PC-9 (cell line): ENCODE results near the gene TEC. TPM values are rescaled to one million over a fixed set of nuclear protein-coding genes. Genes with fewer than 3 reads are reported as not detected.

Source experiments
- BruUV-seq: library from RNA; stranded (reverse); fragments of 400-500 nt; replicated peaks from 2 replicates; lab custom pipeline; 2021; lab: Mats Ljungman, UMichigan
- CTCF ChIA-PET: fragments of 300-600 bp; sonication (Branson Sonifier 250); formaldehyde crosslinking; loops from one replicate; lab custom pipeline; 2022; ENCODE audit warnings: antibody characterized with exemption; lab: Charles Lee
- POLR2A ChIA-PET: fragments of 300-600 bp; sonication (Branson Sonifier 250); formaldehyde crosslinking; loops from one replicate; lab custom pipeline; 2022; ENCODE audit warnings: antibody characterized with exemption; ENCODE audit not compliant: unreplicated experiment; lab: Charles Lee
- DNase-seq, 2 experiments: peaks; one replicate each; pipeline versions ENCODE4 v3.0.0 to v3.0.0-alpha.2; 2015 to 2022; ENCODE audit warnings: mixed read lengths in 1 of 2
- H2AFZ ChIP-seq: fragments of 200-600 bp; sonication (generic); 2 replicates; pipeline ENCODE4 v1.8.1; 2017; ENCODE audit warnings: antibody characterized with exemption
- H3F3A ChIP-seq: fragments of 200-600 bp; sonication (generic); 2 replicates; pipeline ENCODE4 v1.8.1; 2017; ENCODE audit warnings: antibody characterized with exemption, mild to moderate bottlenecking, low read depth; ENCODE audit not compliant: insufficient read depth
- H3K27ac ChIP-seq: fragments of 200-600 bp; sonication (generic); 2 replicates; pipeline ENCODE4 v1.6.1; 2016; ENCODE audit warnings: mixed run types
- H3K27me3 ChIP-seq: fragments of 200-600 bp; sonication (generic); 2 replicates; pipeline ENCODE4 v1.6.1; 2016; ENCODE audit warnings: low read depth, mixed run types; ENCODE audit not compliant: insufficient read depth
- H3K36me3 ChIP-seq: fragments of 200-600 bp; sonication (generic); 2 replicates; pipeline ENCODE4 v1.6.1; 2016; ENCODE audit warnings: low read depth, mixed run types
- H3K4me1 ChIP-seq: fragments of 200-600 bp; sonication (generic); replicated peaks from 2 replicates; pipeline ENCODE4 v1.6.1; 2016; ENCODE audit warnings: mixed run types; ENCODE audit not compliant: insufficient read depth
- H3K4me2 ChIP-seq: fragments of 200-600 bp; sonication (generic); 2 replicates; pipeline ENCODE4 v1.6.1; 2017; ENCODE audit warnings: mixed run types
- H3K4me3 ChIP-seq: fragments of 200-600 bp; sonication (generic); 2 replicates; pipeline ENCODE4 v1.6.1; 2016; ENCODE audit warnings: mixed run types
- H3K79me2 ChIP-seq: fragments of 200-600 bp; sonication (generic); 2 replicates; pipeline ENCODE4 v1.6.1; 2017; ENCODE audit warnings: low read depth, mixed run types
- H3K9me2 ChIP-seq: fragments of 200-600 bp; sonication (generic); 2 replicates; pipeline ENCODE4 v1.8.1; 2017; ENCODE audit warnings: mild to moderate bottlenecking; ENCODE audit not compliant: insufficient read depth
- H3K9me3 ChIP-seq: fragments of 200-600 bp; sonication (generic); 2 replicates; pipeline ENCODE4 v1.8.1; 2016; ENCODE audit warnings: low read depth; ENCODE audit not compliant: insufficient read depth
- H4K20me1 ChIP-seq: fragments of 200-600 bp; sonication (generic); 2 replicates; pipeline ENCODE4 v1.8.1; 2017; ENCODE audit not compliant: insufficient read depth
- CTCF ChIP-seq: fragments of 200-600 bp; sonication (generic); conservative IDR thresholded peaks from 2 replicates; pipeline ENCODE4 v1.6.1; 2017; ENCODE audit warnings: mixed run types, antibody characterized with exemption, mild to moderate bottlenecking, moderate library complexity
- EZH2 ChIP-seq: fragments of 200-600 bp; sonication (generic); IDR thresholded peaks from 2 replicates; pipeline ENCODE4 v1.8.0; 2017; ENCODE audit warnings: antibody characterized with exemption, low read depth
- intact Hi-C: fragments of 100-400 bp; cut with micrococcal nuclease; formaldehyde crosslinking; loops from one replicate; pipeline ENCODE4 v1.10.0; 2022; ENCODE audit not compliant: unreplicated experiment
- total RNA-seq: library from RNA; stranded (reverse); gene quantifications from 2 replicates; pipeline ENCODE4 v1.2.3, GENCODE V29; 2021

TEC gene
- total RNA-seq, 1 experiment from 2014 or later = 6.2 TPM

- H3F3A ChIP-seq = peaks cover 4% of the 10 kb centered on the region; the same call in 1 of the 2 replicates
- H3K4me1 ChIP-seq = no peaks in the 10 kb centered on the region
- no peaks in the 10 kb centered on the region for H3K9me3 ChIP-seq
- H3K9me2 ChIP-seq = no peaks in the 10 kb centered on the region
- no peaks in the 10 kb centered on the region for H3K79me2 ChIP-seq
- CTCF ChIA-PET = no interaction called here
- no peak overlapping the region for H2AFZ ChIP-seq
- no peaks in the 10 kb centered on the region for H3K27me3 ChIP-seq
- no peaks in the 10 kb centered on the region for H4K20me1 ChIP-seq
- BruUV-seq = no TSS peak
- POLR2A ChIA-PET = interaction anchor here (0.6 kb wide), 1 partner anchor 35 kb away, joined by 6 read pairs; no protein-coding TSS in a partner anchor
- intact Hi-C loops = no loop called here
- H3K36me3 ChIP-seq = no peaks in the 10 kb centered on the region
- H3K4me2 ChIP-seq = no peak overlapping the region
- H3K27ac ChIP-seq = no peak overlapping the region
- no peak for DNase-seq
- TF ChIP-seq EZH2 (no peak), CTCF (no peak)
- H3K4me3 ChIP-seq = no peak overlapping the region
Observed at GRCh38 chr4:48110452-48110978, 159.1 kb downstream of the TEC start.

- TF ChIP-seq CTCF (peak; percentile 76), EZH2 (no peak)
- H3K36me3 ChIP-seq = no peaks in the 10 kb centered on the region
- no peaks in the 10 kb centered on the region for H3K9me3 ChIP-seq
- H3K27me3 ChIP-seq = no peaks in the 10 kb centered on the region
- intact Hi-C loops = no loop called here
- ChIA-PET CTCF (interaction anchor here (0.9 kb wide), 1 partner anchor 10 kb away, joined by 3 read pairs; no protein-coding TSS in a partner anchor), POLR2A (no interaction called here)
- no TSS peak for BruUV-seq
- H3K27ac ChIP-seq = no peak overlapping the region
- H4K20me1 ChIP-seq = no peaks in the 10 kb centered on the region
- no peaks in the 10 kb centered on the region for H3K9me2 ChIP-seq
- no peak overlapping the region for H3K4me3 ChIP-seq
- H3K4me2 ChIP-seq = no peak overlapping the region
- H2AFZ ChIP-seq = no peak overlapping the region
- DNase-seq = peak in 1 of 2 experiments; percentile 64
- H3K79me2 ChIP-seq = no peaks in the 10 kb centered on the region
- H3F3A ChIP-seq = peaks cover 4% of the 10 kb centered on the region; the same call in 1 of the 2 replicates
- H3K4me1 ChIP-seq = no peaks in the 10 kb centered on the region
Observed at GRCh38 chr4:48109413-48110263, 160.0 kb downstream of the TEC start.

GRCh38 chr4:48108309-48109073 is 161.1 kb downstream of the TEC start:
- Histone ChIP-seq H3K4me1 (no peaks in the 10 kb centered on the region), H3K9me2 (no peaks in the 10 kb centered on the region), H3K27me3 (no peaks in the 10 kb centered on the region), H3K27ac (no peak overlapping the region), H3F3A (peaks cover 4% of the 10 kb centered on the region; the same call in 1 of the 2 replicates), H4K20me1 (no peaks in the 10 kb centered on the region), H3K4me2 (no peak overlapping the region), H2AFZ (no peak overlapping the region), H3K4me3 (no peak overlapping the region), H3K79me2 (no peaks in the 10 kb centered on the region), H3K36me3 (no peaks in the 10 kb centered on the region), H3K9me3 (no peaks in the 10 kb centered on the region)
- intact Hi-C loops = no loop called here
- POLR2A ChIA-PET = no interaction called here
- BruUV-seq = no TSS peak
- CTCF ChIA-PET = interaction anchor here (0.6 to 0.7 kb wide), 2 partner anchors 197 to 673 kb away, joined by 5 to 6 read pairs; no protein-coding TSS in a partner anchor
- DNase-seq = no peak
- no peak for TF ChIP-seq EZH2
- TF ChIP-seq CTCF = no peak
